ENCODE data around the gene CCDC51.

Gene CCDC51

DNA sequence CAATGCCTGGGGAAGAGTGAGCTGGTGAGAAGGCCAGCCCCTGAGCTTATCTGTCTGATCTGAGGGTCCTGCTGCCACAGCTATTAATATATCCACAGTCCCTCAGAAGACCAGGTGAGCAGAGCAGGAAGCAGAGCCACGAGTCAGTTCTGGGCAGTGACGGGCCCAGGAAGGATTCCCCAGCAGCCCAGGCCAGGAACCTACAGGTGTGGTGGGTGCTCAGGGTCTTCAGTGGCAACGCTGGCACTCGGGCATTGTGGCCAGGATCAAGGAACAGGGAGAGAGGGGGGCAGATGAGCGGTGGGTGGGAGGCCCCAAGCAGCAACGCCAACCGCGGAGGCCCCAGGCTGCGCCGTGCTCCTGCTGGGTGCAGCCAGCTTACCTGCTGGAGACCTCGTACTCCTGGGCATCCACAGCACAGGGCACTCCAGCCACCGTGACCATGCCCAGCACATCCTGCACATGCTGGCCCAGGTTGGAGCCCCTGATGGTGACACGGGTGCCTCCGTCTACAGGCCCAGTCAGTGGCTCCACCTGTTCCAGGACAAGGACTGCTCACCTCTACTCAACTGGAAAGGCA, 22.3 kb downstream of the CCDC51 start:
- DNase-seq: no peak
- Mint-ChIP-seq H3K27ac (no peak overlapping the region), H3K9me3 (no peaks in the 10 kb centered on the region), H3K4me1 (peaks cover 4% of the 10 kb centered on the region), H3K4me3 (no peak overlapping the region), H3K36me3 (no peaks in the 10 kb centered on the region), H3K27me3 (no peaks in the 10 kb centered on the region)
- CTCF ChIA-PET: no interaction called here

DNA sequence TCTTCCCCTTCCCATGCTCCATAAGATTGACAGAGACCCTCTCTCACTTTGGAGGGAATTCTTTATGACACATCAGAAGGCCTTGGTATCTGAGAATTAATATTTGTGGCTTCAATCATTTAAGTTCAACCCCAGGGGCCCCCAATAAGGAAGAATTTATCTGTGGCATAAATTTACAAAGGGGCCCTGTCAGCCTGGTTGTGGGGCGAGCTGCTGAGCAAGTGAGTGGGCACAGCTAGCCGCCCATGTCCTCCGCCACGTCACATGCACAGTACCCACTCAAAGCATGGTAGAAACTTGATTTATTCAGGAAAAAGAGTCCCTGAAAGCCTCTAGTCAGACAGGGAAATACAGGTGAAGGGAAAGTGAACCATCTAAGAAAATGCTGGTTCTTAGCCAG, 23.4 kb downstream of the CCDC51 start:
- Mint-ChIP-seq H3K9me3 (no peaks in the 10 kb centered on the region), H3K27me3 (no peaks in the 10 kb centered on the region), H3K4me1 (no peaks in the 10 kb centered on the region), H3K36me3 (no peaks in the 10 kb centered on the region), H3K4me3 (no peak overlapping the region), H3K27ac (no peak overlapping the region)
- DNase-seq: no peak
- CTCF ChIA-PET: interaction anchor here (1.0 to 2.5 kb wide), 3 partner anchors 16 to 91 kb away, joined by 3 to 10 read pairs (median 6); no protein-coding TSS in a partner anchor

DNA sequence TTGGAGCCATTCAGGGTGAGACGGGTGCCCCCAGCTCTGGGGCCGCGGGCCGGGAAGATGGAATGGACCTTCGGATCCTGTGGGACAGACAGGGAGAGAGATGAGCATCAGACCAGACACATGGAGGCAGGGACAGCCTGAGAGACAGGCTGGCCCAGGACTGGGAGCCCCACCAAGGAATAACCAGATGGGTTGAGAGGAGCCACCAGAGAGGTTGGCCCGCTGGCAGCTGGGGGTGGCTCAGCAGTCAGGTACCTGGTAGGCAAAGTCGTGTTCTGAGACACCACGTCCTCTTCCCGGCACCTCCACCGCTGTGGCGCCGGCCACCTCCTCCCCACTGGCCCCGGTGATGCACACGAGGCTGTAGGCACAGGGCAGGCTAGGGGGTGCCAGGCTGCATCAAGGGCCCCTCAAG, 23.8 kb downstream of the CCDC51 start:
- CTCF ChIA-PET: interaction anchor here (1.0 to 2.5 kb wide), 4 partner anchors 16 to 91 kb away, joined by 3 to 10 read pairs (median 6); no protein-coding TSS in a partner anchor
- DNase-seq: no peak
- H3K36me3 Mint-ChIP-seq: no peaks in the 10 kb centered on the region
- no peak overlapping the region for H3K4me3 Mint-ChIP-seq
- no peak overlapping the region for H3K27ac Mint-ChIP-seq
- H3K27me3 Mint-ChIP-seq: no peaks in the 10 kb centered on the region
- no peaks in the 10 kb centered on the region for H3K4me1 Mint-ChIP-seq
- no peaks in the 10 kb centered on the region for H3K9me3 Mint-ChIP-seq

DNA sequence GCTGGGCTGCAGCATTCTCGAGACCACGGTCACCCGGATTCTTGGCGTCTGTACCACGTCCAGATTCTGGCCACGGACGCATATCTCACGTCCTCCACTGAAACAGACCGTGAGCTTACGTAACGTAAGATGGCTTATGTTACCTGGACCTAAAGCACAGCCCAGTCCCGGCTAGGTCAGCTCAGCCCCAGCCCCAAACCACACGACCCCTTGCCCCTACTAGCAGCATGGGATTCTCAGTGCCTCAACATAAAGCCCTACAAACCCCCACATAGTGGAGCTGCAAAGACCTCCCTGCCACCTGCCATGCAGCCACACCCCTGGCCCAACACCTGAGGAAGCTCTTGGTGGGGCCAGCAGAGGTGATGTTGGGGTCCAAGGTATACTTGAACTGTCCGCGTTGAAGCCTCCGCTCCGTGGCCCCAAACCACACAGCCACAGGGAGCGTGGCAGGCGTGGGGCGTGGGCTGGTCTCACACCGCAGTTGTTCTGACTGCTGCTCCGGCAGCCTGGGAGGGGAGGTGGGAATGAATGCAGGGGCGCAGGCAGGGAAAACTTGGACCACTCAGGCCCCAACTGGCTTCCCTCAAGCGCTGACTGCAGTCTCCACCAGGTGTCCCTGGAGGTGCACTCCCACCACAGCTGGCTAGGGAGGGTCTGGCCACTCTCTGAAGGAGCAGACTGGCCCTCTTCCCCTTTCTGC, 24.5 kb downstream of the CCDC51 start:
- no peaks in the 10 kb centered on the region for H3K9me3 Mint-ChIP-seq
- H3K4me3 Mint-ChIP-seq: no peak overlapping the region
- H3K27ac Mint-ChIP-seq: no peak overlapping the region
- H3K27me3 Mint-ChIP-seq: no peaks in the 10 kb centered on the region
- DNase-seq: no peak
- no peaks in the 10 kb centered on the region for H3K36me3 Mint-ChIP-seq
- no peaks in the 10 kb centered on the region for H3K4me1 Mint-ChIP-seq
- CTCF ChIA-PET: interaction anchor here (1.9 to 2.5 kb wide), 3 partner anchors 15 to 21 kb away, joined by 5 to 10 read pairs (median 6); no protein-coding TSS in a partner anchor

DNA sequence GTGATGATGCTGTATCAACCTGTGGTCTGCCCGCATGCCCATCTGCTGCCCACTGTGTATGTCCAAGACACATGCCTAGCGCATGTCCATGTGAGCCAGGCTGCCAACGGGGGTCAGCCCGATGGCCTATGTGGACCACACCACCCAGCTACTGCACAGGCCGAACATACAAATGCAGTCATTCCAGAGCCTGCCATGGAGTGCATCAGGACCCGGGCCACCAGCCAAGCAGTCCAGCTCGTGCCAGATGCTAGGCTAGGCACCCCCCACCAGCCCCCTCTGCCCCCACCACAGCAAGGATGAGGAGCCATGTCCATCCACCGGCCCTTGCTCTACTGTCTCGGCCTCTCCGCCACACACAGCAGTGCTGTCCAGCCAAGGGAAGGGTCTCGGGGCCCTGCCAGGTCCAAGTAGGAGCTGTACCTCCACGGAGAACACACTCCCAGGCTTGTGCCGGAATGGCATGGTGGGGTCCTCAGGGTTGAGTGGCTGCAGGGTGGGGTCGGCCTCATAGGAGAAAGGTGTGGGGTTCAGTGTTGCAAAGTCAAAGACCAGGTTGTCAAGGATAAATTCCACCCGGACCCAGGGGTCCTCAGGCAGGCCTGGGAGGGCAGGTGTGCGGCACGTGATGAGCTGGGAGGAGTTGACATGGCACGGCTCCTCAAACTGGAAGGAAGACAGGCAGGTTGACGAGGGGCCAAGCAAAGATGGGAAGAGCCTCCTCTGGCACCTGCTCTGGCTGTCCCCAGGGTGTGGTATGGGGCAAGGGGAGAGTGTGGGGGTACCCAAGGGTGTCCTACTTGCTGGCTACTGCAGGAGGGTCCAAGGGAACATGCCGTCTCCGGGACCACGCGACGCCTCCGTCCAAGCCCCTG, 25.3 kb downstream of the CCDC51 start:
- Mint-ChIP-seq H3K9me3 (no peaks in the 10 kb centered on the region), H3K27ac (no peak overlapping the region), H3K4me1 (no peaks in the 10 kb centered on the region)

DNA sequence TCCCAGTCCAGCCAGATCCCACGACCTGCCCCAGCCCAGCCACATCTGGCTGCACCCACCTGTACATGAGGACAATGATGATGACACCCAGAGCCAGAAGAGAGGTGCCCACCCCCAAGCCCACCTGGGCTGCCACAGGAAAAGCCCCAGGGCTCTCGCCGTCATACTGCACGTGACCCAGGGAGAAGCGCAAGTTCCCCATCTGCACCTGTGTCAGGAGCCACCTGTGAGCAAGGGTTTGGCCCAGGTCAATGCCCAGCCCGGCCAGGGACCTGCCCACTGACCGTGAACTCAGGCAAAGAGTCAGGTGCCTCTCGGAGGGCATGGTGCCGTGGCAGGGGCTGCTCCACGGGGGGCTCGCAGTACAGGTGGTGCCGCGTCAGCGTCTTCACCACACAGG, 26.3 kb downstream of the CCDC51 start:
- H3K27me3 Mint-ChIP-seq: no peaks in the 10 kb centered on the region
- no peaks in the 10 kb centered on the region for H3K36me3 Mint-ChIP-seq
- no peaks in the 10 kb centered on the region for H3K4me1 Mint-ChIP-seq
- H3K4me3 Mint-ChIP-seq: no peak overlapping the region
- DNase-seq: no peak
- CTCF ChIA-PET: interaction anchor here (0.7 to 1.3 kb wide), 2 partner anchors 22 to 24 kb away, joined by 3 read pairs; no protein-coding TSS in a partner anchor
- H3K27ac Mint-ChIP-seq: no peak overlapping the region
- no peaks in the 10 kb centered on the region for H3K9me3 Mint-ChIP-seq

More for the DNA sequence above, 25.3 kb downstream of the CCDC51 start:
- Mint-ChIP-seq H3K36me3 (no peaks in the 10 kb centered on the region), H3K27me3 (no peaks in the 10 kb centered on the region), H3K4me3 (no peak overlapping the region)
- no peak for DNase-seq
- CTCF ChIA-PET: interaction anchor here (1.9 to 2.5 kb wide), 2 partner anchors 18 to 22 kb away, joined by 5 to 10 read pairs; no protein-coding TSS in a partner anchor

DNA sequence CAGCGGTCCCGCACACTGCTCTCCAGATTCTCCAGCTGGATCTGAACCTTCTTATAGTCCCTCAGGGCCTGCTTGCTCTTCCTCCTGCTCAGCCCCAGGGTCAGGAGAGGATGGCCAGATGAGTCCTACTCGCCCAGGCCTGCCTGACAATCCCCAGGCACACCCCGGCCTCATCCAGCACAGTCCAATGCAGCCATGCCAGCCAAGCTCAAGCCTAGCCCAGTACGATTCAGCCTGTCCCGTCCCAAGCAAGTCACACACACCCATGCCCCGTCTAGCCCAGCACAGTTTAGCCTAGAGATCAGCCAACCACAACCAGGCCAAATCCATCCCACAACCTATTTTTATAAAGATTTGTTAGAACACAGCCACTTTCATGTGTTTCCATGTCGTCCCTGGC, 26.8 kb downstream of the CCDC51 start:
- CTCF ChIA-PET: interaction anchor here (0.7 to 1.3 kb wide), 2 partner anchors 23 to 25 kb away, joined by 3 read pairs; no protein-coding TSS in a partner anchor
- H3K9me3 Mint-ChIP-seq: no peaks in the 10 kb centered on the region
- no peaks in the 10 kb centered on the region for H3K27me3 Mint-ChIP-seq
- DNase-seq: no peak
- no peaks in the 10 kb centered on the region for H3K4me1 Mint-ChIP-seq
- no peaks in the 10 kb centered on the region for H3K36me3 Mint-ChIP-seq
- H3K4me3 Mint-ChIP-seq: no peak overlapping the region
- H3K27ac Mint-ChIP-seq: no peak overlapping the region

DNA sequence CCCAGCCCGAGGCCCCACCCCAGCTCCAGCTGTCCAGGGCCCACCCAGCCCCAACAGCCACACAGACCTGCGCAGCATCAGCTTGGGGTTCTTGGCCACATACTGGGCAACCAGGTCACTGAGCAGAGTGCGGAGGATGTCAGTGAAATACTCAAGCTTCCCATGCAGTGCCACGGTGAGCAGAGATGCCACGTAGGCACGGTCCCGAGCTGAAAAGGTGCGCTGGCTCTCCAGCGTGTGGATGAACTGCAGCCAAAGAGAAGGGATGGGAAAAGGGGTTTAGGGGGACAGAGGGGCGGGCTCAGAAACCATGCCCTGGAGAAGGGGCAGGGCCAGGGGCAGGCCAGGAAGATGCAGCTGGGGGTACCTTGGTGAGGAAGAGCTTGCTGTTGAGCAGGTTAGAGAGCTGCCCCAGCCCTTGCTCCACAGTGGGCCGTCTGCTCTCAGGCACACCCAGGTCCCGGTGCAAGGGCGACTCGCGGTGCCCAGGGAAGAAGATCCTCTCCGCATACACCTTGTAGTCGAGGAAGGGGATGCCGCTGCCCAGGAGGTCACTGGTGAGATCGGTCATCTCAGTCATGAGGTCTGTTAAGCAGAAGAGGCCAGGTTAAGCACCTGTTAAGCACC, 27.4 kb downstream of the CCDC51 start:
- Mint-ChIP-seq H3K36me3 (no peaks in the 10 kb centered on the region), H3K27me3 (peaks cover 3% of the 10 kb centered on the region), H3K27ac (no peak overlapping the region), H3K4me1 (no peaks in the 10 kb centered on the region), H3K9me3 (no peaks in the 10 kb centered on the region), H3K4me3 (no peak overlapping the region)
- CTCF ChIA-PET: interaction anchor here (1.3 to 1.4 kb wide), 2 partner anchors 24 to 25 kb away, joined by 3 to 9 read pairs; no protein-coding TSS in a partner anchor
- DNase-seq: peak; percentile 17

DNA sequence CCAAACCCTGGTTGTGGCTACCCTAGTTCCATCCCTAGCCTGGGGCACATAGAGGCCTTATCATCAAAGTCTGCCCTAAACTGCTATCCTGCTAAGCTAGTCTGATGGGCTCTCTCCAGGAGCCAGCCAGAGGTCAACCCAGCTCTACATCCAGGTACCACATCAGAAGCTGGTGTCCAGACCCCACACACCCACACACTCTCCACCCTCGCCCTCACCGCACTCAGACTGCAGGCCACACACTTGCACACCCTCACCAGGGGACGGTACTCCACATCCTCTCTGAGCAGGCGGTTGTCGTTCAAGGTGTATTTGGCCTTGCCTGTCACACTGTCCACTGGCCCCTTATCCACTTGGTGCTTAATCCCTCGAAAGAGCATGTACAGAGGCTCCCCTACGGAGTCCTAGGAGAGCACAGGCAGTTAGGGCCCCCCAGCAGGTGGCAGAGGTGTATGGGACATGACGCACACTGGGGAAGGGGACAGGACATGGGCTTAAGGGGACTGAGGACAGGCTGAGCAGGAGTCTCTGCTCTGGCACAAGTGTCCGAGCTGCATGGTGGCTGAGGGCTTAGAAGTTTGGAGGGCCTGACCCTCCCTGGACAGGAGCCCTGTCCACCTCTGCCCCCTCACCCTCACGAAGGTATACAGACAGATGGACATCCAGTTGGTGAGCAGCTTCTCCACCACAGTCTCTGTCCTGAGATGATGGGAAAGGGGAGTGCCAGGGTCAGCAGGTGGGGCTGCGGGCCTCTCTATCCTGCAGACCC, 28.1 kb downstream of the CCDC51 start:
- peak; percentile 18 for DNase-seq
- H3K4me1 Mint-ChIP-seq: no peaks in the 10 kb centered on the region
- H3K9me3 Mint-ChIP-seq: no peaks in the 10 kb centered on the region
- H3K4me3 Mint-ChIP-seq: no peak overlapping the region
- H3K27ac Mint-ChIP-seq: no peak overlapping the region
- H3K27me3 Mint-ChIP-seq: peaks cover 9% of the 10 kb centered on the region
- CTCF ChIA-PET: interaction anchor here (1.4 to 2.4 kb wide), 2 partner anchors 12 to 24 kb away, joined by 8 to 9 read pairs; no protein-coding TSS in a partner anchor
- H3K36me3 Mint-ChIP-seq: no peaks in the 10 kb centered on the region

DNA sequence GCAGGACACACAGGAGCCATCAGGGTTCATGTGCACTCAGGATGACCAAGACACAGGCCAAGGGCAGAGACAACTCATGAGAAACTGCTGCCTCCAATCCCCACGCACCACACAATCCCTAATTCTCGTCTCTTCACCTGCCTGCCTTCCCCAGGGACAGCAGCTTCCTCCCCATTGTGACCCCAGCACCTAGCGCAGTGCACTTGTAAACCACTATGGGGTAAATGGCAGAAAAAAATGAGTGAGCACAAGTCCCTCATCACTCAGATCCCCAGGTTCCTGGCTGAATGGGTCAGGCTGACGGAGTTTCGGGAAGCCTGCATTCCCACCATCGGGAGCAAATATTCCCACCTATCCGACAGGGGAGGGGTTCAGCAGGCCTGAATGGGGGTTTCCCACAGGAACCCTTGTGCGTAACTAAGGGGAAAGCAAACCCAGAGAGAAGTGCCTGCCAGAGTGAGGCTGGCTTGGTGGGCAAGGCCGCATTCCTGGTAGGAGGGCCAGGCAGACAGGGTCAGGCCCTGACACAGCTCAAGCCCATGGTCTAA, 28.8 kb downstream of the CCDC51 start:
- H3K4me1 Mint-ChIP-seq: no peaks in the 10 kb centered on the region
- no peaks in the 10 kb centered on the region for H3K36me3 Mint-ChIP-seq
- H3K27me3 Mint-ChIP-seq: peaks cover 9% of the 10 kb centered on the region
- no peak overlapping the region for H3K27ac Mint-ChIP-seq
- H3K4me3 Mint-ChIP-seq: no peak overlapping the region
- CTCF ChIA-PET: interaction anchor here (1.4 to 2.4 kb wide), 3 partner anchors 11 to 25 kb away, joined by 5 to 9 read pairs (median 8); no protein-coding TSS in a partner anchor
- H3K9me3 Mint-ChIP-seq: no peaks in the 10 kb centered on the region
- DNase-seq: peak; percentile 16

DNA sequence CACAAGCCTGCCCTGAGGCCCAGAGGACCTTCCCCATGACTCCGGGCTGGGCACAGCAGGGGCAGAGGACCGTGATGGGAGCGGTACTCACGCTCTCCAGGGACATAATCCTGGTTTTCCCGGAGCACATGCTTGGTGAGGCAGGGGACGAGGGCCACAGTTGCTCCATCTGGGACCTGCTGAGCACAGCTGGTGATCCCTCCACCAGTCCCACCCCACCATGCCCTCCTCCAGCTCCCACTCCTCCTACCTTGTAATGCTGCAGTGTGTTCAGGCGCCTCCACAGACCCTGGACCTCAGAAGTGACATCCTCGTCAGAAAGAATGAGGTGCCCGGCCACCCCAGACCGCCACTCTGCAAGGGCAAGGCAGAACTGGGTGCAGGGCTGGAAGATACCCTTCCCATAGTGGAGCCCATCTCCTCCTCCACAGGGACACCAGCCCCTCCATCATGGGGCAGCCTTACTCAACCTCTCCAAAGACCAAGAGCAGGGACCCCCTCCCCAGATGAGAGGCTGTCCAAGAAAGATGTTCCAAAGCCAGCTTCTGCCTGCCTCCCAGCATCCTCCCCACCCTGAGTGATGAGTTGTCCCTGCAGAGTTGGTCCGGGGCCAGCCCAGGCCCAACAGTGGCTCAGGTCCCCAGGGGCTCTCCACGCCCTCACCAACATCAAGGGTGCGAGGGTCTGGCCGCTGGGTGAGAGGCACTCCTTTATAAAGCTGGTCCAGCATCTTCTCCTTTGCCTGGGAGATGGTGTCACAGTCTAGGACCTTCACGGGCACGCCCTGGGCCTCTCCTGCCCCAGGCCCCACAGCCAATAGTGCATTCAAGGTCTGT, 29.5 kb downstream of the CCDC51 start:
- Mint-ChIP-seq H3K27ac (no peak overlapping the region), H3K4me3 (no peak overlapping the region), H3K9me3 (no peaks in the 10 kb centered on the region), H3K36me3 (no peaks in the 10 kb centered on the region), H3K4me1 (no peaks in the 10 kb centered on the region), H3K27me3 (peaks cover 9% of the 10 kb centered on the region)
- peak; percentile 10 for DNase-seq
- CTCF ChIA-PET: interaction anchor here (1.6 to 2.5 kb wide), 3 partner anchors 10 to 26 kb away, joined by 5 to 8 read pairs (median 6); no protein-coding TSS in a partner anchor
